NCI-H2227 (cell line): ENCODE data around the gene ACAP3.

ENCODE experiments used
- DNase-seq: peaks from one replicate; lab custom pipeline; 2025; ENCODE audit not compliant: unreplicated experiment; lab: John Stamatoyannopoulos, UW

The ACAP3 gene

DNA sequence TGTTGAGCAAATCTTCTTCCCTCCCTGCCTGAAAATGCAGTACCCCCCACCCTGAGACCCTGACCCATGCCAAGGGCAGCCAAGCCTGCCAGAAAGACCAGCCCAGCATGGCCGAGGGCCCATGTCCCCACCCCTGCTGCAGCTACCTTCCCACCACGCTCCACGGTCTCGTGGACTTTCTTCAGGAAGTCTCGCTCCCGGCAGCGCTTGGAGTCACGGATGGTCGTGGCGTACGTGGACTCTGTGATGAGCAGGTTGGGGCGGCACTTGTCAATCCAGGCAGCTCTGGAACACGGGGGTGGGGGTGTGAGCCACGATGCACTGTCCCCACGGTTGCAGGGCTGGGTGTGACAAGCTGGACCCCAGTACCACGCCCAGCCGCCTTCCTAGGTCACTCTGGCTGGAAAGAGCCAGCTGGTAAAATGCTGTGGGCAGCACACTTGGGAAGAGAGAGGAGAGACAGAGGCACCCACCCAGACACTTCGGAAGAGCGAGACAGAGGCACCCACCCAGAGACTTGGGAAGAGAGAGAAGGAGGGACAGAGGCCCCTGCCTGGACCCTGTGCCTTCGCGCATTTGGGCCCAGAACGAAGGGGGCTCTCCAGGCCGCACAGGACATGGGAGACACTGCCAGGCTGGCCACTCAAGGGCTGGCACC is 7.1 kb upstream of the ACAP3 start:
- no peak for DNase-seq

DNA sequence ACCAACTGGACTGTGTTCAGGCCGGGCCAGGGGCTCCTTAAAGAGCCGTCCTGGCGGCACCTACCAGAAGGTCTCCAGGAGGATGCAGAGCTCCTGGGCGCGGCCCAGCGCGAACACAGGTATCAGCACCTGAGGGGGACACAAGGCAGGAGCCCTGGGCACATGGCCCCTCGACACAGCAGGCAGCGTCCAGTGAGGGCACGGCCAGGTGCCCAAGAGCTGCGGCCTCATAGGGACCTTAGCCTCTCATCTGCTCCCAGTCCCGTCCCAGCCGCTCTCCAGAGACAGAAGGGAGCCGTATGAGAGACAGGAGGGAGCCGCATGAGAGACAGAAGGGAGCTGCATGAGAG is 6.5 kb upstream of the ACAP3 start:
- DNase-seq = no peak

DNA sequence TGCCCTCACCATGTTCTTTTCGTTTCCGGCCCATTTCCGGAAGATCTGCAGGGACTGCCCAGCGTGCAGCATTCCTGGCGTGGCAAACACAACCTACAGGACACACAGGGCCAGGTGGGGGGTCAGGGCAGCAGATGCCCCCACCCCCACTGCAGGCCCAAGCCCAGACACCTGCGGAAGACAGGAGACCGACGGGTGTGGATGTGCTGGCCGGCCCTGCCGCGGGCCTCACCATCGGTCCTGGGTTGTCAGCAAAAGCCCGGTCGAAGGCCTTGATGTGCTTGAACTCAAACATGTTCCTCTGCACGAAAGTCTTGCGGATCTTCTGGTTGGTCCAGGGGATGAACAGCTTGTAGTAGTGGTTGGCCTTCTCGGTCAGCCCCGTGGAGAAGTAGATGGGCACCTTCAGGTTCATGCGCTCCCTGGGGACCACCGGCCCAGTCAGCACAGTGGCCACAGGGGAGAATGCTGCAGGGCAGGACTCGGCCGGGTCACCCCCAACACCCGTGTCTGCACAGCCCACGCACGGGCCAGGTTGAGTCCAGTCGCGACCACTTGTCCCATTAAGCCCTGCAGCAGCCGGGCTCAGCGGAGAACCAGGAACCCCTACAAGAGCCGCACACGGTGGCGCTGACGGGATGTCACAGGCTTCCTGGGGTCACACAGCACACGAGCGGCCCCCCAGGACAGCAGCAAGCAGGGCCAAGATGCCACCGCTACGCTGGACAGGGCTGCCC is 5.9 kb upstream of the ACAP3 start:
- no peak for DNase-seq

DNA sequence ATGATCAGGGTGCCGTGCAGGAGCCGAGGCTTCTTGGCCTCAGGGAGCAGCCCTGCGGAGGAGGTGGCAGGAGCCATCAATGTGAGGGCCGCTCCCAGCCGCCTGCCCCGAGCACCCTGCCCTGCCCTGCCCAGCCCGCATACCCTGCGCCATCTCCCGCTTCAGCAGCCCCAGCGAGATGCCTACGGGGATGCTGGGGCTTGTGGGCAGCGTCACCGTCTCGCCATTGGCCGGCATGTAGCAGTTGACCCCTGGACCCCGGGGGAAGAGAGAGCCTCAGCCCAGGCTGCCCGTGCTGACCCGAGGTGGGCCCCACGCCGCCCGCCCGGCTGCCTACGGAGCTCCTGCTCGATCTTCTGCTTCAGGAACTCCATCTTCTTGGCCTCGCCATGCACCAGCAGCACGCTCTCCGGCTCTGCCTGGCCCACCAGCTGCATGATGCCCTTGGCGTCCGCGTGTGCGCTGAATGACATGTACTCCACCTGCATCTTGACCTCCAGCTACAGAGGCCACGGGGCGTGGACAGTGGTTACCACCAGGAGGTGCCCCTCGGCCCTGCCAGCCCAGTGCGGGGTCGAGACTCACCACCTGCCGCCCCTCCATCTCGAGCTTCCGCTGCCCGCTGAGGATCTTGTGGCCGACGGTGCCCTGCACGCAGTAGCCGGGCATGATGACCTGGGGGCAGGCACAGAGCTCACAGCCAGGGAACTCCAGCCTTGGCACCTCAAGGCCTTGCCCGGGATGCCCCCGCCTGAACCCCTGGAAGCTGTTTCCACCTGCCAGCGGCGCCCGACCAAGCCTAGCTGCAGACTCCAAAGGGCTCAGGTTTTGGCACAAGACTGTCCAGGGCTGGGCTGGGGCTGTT is 5.0 kb upstream of the ACAP3 start:
- DNase-seq = no peak

DNA sequence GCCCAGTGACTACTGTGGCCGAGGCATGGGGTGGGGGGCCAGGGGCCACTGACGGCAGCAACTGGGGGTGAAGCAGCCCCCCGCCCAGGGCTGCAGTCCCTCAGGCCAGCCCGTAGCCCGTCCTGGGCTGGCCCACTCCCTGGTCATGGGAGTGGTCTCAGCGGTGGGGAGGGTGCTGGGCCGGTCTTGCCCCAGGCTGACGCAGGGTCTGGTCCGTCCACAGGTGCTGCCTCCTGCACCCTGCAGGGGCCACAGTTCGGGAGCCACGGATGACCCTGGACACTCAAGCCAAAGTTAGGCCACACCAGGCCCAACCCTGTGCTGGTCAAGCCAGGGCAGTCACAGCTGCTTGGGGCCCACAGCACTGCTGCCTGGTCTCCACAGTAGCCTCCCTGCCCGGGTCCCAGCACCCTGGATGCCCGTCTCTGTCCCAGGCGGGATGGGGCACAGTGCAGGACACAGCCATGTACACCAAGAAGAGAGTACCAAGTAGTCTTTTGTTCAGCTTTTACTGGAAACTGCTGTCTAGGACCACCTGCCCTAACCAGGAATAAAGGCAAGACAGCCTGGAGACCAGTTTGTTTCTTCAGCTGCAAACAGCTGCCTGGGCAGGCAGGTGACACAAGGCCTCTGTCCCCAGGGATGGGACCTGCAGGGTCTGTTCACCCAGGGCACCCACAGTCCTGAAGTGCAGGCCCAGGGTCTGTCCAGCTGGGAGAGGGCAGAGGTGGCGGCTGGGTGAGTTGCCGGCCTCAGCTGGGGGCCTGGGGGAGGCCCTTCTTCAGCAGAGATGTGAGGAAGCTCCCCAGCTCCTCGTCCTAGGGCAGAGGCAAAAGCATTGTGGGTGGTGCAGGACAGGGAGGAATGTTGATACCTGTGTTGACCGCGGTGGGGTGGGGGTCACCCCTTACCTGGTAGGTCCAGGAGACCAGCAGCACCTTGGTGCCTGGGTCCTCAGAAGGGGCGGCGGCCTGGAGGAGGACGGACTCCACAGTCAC is 3.7 kb upstream of the ACAP3 start:
- DNase-seq = no peak

DNA sequence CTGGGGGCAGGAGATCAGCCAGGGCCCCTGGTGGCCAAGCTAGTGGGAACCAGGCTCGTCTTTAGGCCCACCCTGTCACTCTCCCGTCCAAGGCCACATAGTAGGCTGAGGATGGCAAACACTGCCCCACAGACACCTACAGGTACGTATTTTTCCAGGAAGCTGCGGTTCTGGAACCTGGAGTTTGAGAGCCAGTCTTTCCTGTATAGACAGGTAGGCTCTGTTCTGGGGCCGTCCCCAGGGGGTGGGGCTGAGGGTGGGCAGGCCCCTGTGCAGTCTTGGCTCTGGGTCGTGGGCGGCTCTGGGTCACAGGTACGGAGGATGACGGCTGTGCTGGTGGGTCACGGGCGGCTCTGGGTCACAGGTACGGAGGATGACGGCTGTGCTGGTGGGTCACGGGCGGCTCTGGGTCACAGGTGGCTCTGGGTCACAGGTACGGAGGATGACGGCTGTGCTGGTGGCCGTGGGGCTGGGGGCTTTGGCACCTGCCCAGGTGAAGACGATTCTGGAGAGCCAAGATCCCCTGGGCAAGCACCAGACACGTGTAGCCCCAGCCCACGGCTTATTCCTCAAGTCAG is 2.8 kb upstream of the ACAP3 start:
- DNase-seq = no peak

DNA sequence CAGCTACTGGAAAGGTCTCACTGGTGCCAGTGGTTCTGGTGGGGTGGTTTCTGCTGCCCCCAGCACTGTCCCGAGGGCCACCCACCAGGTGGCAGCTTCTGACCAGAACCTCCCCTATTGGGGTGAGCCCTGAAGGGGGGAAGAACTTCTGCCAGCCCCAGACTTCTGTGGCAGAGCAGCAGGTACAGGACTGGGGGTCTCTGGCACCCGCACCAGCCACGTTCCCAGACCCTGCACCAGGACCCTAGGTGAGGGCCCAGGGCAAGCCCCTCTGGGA is 2.3 kb upstream of the ACAP3 start:
- no peak for DNase-seq

DNA sequence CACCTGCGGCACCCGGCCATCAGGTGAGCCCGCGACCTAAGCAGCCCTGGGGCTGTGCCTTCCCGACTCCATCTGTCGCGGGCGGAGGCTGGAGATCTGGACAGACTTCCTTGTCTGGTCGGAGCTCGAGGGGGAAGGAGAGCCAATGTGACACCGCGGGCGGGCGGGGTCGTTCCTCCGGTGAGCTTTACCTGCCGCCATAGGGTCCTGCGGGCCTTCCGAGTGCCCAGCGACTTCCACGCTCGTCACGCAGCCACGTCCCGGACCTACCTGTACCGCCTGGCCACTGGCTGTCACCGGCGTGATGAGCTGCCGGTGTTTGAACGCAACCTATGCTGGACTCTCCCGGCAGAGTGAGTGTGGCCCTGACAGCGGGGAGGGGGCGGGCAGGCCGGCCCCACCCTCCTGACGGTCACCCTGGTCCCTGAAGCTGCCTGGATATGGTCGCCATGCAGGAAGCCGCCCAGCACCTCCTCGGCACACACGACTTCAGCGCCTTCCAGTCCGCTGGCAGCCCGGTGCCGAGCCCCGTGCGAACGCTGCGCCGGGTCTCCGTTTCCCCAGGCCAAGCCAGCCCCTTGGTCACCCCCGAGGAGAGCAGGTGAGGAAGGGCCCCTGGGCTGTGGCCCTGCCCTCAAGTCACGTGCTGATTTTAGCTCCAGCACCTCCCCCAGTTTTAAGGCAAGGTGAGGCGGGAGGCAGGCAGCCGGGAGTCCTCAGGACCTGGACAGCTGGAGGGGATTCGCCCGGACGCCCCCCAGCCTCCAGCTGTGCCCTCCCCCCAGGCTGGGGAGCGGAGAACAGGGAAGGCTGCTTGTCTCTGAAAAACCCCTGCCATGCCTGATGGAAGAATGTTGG is 1.8 kb upstream of the ACAP3 start:
- peak; percentile 47 for DNase-seq

DNA sequence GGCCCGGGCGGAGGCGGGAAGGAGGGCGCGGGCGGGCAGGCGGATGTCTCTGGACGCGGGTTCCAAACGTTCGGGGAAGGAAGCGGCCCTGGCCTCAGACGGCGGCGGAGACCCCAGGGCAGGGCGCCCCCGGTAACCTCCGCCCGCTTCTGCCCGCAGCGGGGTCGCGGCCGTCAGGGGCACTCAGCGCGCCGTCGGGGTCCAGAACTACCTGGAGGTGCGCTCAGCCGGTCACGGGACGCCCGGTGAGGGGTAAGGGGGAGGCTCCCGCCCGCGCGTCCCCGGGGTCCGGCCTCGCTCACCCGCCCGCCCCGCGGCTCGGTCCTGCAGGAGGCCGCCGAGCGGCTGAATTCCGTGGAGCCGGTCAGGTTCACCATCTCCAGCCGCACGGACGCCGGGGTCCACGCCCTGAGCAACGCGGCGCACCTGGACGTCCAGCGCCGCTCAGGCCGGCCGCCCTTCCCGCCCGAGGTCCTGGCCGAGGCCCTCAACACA is 1.1 kb upstream of the ACAP3 start:
- DNase-seq = no peak

DNA sequence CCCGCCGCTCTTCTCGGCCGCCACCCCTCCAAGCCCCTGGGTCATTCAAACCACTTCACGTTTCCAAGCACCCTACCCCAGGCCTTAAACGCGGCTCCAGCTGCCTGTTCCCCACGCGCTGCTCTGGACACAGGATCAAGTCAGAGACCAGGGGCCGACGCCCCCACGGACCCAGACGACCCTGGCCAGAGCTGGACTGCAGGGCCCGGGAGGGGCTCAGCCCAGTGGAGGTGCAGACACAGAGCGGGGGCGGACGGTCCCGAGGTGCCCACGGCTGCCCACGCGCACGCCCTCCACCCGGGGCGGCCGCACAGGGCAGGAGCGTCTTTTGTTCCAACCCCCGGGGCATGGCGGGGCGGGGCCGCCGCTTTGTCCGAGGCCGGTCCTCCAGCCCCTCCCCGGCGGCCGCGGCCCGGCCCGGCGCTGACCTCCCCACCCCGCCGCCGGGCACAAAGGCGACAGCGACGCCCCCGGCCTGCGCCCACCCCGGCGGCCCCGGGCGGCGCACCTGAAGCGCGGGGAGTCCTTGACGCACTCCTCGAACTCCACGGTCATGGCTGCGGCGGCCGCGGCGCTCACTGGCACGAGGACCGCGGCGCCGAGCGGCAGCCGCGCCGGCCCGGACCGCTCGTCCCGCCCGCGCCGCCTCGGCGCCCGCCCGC is 338 bp downstream of the ACAP3 start:
- no peak for DNase-seq

DNA sequence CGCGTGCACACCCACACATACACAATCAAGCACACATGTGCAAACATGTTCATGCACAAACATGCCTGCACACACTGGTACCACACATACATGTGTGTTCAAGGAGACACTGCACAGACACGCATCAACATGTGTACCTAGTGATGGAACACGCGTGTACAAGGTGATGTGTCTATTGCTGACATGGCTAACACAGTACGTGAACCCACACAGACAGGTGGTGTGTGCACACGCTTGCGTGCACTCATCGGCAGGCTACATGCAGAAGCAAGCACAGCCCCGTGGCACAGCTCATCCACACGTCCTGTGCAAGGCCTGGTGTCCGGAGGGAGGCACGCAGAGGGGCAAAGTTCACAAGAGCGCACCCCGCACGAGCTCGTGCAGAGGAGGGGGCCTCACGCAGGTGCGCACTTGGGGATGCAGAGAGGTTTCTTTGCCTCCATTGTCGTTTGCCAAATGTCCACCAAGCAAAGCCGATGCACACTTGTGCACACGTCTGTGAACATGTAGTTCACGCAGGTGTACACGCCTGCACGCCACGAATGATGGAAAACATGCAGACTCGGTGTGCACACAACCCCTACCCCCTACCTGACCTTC is 969 bp downstream of the ACAP3 start:
- DNase-seq = no peak

DNA sequence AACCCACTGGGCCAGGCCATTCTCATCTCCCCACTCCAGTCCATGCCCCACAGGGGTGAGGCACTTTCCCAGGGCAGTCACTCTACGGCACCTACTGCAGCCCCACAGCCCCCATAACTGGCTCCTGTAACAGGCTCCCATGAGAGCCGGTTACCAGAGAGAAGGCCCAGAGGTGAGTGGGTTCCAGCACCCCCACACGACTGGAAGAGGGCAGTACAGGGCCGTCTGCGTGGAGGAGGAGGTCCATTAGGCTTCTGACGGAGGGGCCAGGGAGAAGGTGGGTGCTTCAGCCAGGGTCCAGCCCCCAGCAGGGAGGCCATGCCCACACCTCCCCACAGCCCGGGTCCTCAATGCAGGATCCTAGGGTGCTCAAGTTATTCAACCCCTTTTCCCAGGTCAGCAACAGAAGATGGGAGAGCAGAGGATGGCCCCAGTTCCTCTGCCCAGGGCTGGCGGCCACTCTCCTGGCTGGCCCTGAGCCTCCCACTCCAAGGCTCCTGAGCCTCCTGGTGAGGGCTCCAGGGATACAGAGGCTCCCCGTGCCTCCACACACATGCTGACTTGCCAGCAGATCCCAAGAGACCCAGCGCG is 1.6 kb downstream of the ACAP3 start:
- DNase-seq = no peak

DNA sequence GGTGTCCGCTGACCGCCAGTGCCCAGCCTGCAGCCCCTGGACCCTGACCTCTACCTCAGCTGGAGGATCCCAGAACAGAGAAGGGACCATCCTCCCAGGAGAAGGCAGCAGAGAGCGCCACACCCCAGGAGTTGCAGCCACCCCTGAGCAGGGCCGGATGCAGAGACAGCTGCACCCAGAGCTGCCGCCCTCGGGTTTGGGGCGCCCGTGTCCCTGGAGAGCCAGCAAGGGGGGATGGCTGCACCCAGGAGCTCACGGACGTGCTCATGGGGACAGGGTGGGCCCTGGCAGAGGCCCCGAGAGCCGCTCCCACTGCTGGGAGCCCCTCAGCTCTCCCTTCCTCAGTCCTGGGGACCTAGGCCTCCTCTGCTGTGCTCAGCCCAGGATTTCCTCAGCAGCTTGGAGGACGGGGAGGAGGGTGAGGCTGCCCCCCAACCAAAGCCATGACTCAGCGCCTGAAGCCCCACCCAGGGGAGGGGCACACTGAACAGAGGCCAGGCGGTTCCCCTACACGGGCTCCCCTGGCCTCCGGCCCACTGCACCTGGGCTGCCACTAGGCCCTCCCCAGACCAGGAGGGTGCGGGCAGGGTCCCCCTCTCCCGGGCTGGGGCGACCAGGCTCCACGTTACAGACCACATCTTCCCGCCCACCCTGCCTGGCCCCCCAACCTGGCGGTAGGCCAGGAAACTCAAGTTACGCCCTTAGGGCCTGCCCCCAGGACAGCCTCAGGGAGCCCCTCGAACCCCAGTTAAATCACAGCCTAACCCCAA is 2.2 kb downstream of the ACAP3 start:
- peak; percentile 71 for DNase-seq

DNA sequence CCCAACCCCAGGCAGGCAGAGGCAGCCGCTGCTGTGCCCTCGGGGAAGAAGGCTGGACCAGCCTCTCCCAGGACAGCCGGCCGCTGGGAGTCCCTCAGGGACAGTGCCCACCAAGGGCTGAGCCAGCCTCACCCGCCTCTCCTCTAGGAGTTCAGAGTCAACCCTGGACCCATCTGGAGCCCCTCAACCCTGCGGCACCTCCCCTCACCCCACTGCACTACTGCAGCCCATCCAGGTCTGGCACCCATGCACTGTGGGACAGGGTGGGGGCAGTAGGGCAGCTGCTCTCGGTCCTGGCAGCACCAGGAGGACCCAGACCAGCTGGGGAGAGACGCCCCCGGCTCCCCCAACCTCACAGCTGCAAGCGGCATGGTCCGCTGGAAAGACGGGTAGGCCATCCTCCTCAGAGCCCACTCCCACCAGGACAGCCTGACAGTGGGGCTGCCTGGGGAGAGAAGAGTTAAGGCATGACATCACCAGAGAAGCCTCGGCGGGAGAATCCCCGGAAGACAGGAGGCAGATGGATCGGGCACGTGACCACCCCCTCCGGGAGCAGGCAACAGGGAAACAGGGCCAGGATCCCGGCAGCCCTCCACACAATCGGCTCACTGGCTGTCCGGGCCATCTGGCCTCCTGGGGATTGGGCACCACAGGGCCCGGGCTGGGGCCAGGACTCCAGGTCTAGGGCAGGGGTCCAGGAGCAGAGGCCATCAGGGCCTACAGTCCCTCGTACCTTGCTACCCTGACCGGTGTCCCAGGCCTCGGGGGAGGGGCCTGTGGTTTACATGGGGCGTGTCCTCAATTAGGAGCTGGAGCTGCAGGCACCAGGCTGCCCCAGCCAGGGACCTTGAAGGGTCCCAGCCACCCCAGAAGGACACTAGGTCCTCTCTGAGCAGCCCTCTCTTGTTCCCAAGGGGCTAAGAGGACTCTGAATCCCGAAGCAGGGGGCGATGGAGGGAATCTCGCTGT is 3.1 kb downstream of the ACAP3 start:
- peak; percentile 84 for DNase-seq

DNA sequence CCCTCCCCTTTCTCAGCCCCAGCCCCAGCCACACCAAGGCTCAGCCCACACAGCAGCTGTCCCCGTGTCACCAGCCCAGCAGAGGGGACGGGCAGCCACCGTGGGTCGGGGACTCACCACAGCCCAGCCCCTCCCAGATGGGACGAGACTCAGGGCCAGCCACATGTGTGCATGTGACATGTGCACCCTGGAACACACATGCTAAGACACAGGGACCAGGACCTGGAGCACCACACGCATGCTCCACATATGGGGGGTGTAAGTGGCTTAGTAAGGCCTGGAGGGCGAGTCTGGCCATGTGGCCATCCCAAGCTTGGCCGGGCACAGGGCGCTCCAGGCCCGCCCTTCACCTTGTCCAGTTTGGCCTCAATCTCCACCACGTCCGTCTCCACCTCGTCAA is 4.0 kb downstream of the ACAP3 start:
- DNase-seq = no peak

DNA sequence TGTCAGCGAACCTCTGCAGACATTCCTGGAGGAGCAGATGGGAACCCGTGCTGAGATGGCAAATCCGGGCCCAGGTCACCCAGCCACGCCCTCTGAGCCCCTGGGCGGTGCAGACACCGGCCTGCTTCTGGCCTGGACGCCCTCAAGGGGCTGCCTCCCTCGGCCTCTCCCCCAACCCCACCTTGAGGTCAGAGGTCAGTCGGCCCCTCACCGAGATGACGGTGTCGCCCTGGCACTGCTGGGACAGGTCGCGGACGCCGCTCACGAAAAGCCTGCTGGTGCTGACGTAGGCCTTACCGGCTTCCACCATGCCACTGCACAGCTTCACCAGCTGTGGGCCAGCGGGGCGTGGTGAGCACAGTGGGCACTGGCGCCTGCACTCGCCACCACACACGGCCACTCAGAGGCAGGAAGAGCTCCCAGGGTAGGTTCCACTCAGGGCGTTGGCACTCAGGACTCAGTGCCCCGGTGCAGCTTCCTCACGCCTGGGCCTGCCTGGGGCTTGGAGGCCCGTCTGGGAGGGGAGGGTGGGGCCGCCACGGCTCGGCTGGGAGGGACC is 4.7 kb downstream of the ACAP3 start:
- DNase-seq = no peak
